ENCODE data around the gene BEAN1.

DNA sequence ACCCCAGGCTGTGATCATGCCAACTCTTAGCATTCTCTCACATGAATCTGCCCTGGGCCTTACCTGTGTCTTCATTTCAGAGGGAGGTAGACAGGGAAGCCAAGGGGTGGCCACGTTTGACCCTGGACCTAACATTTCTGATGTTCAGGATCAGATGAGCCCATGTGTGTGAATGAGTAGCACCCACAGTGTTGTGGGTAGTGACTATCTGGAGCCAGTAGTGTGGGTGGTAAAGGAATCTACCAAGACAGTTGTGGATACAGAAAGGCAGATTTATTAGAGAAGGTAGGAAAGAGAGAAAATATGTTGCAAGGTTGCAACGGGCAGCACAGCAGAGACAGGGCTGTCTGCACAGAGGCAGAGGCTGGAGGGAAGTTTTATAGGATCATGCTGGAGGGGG, 62.3 kb downstream of the BEAN1 start:
- TF ChIP-seq CTCF (conservative IDR thresholded peaks at IDR 0.05) (no peak), EZH2 (IDR thresholded peaks at IDR 0.05; ENCODE audit: low read depth) (no peak)

All from PC-9 (cell line).